BLaER1 (cell line): ENCODE measurements around the gene SPRR1B.
"Not testable (repeated sequence)": the region's sequence is repeated elsewhere in the genome, so short reads cannot be mapped to it uniquely, and the experiment has no call there.

Experiments used
- H3K27ac ChIP-seq: shearing (Covaris generic); formaldehyde crosslinking; 2 replicates; pipeline ENCODE4 v1.8.1; 2022
- H3K27me3 ChIP-seq: shearing (Covaris generic); formaldehyde crosslinking; 2 replicates; pipeline ENCODE4 v1.8.1; 2022
- H3K36me3 ChIP-seq: shearing (Covaris generic); formaldehyde crosslinking; 2 replicates; pipeline ENCODE4 v1.8.1; 2022
- H3K4me1 ChIP-seq: shearing (Covaris generic); formaldehyde crosslinking; 2 replicates; pipeline ENCODE4 v1.8.1; 2022
- H3K4me2 ChIP-seq: shearing (Covaris generic); formaldehyde crosslinking; 2 replicates; pipeline ENCODE4 v1.8.1; 2022
- H3K4me3 ChIP-seq: shearing (Covaris generic); formaldehyde crosslinking; 2 replicates; pipeline ENCODE4 v1.8.1; 2022
- H3K9ac ChIP-seq: shearing (Covaris generic); formaldehyde crosslinking; 2 replicates; pipeline ENCODE4 v1.8.1; 2022
- H3K9me3 ChIP-seq: shearing (Covaris generic); formaldehyde crosslinking; 2 replicates; pipeline ENCODE4 v1.8.1; 2022
- H4K20me1 ChIP-seq: shearing (Covaris generic); formaldehyde crosslinking; 2 replicates; pipeline ENCODE4 v1.8.1; 2022
- Cebpa-rat ChIP-seq: shearing (Covaris generic); IDR thresholded peaks from 2 replicates; pipeline ENCODE4 v1.8.1; 2022

SPRR1B gene

DNA sequence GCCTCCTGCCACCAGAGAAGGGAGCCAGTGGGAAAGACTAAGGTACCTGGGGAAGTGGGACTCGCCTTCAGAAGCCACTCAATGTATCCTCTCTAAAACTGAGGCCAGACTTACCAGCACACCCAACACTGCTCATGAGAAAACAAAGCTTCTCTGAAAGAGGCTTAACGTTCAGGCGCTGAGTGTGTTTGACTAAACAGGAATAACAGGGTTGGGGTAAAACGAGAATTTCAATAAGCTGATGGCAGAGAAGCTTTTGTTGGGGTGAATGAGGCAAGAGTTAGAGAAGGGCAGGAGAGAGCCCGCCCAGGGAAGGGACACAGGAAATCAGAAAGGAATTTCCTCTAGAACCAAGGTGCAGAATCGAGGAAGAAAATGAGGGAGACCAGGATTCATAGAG is 31.2 kb upstream of the SPRR1B start:
- Histone ChIP-seq H3K27ac (no peak overlapping the region), H3K36me3 (no peaks in the 10 kb centered on the region), H3K4me1 (peaks cover 15% of the 10 kb centered on the region), H3K27me3 (no peaks in the 10 kb centered on the region), H3K9ac (no peak overlapping the region), H3K4me3 (no peak overlapping the region), H4K20me1 (no peaks in the 10 kb centered on the region), H3K9me3 (peaks cover 8% of the 10 kb centered on the region), H3K4me2 (no peak overlapping the region)
- no peak for TF ChIP-seq Cebpa-rat

DNA sequence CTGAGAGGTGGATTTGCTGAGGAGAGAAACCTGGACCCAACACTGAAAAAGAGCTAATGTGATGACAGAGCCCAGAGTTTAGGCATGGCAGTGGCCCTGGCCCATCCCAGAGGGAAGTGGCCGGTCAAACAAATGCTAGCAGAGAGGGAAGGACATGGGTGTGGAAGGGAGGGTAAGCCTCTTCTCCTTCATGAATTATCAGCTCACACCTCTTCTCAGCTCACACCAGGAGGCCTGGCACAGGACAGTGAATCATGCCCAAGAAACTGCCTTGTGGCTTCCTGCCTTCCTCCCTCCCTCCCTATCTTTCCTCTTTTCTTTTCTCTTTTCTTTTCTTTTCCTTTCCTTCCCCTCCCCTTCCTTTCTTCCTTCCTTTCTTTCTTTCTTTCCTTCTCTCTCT is 30.7 kb upstream of the SPRR1B start:
- Histone ChIP-seq H3K36me3 (no peaks in the 10 kb centered on the region), H3K27ac (no peak overlapping the region), H3K4me3 (no peak overlapping the region), H3K27me3 (no peaks in the 10 kb centered on the region), H3K4me1 (peaks cover 15% of the 10 kb centered on the region), H4K20me1 (no peaks in the 10 kb centered on the region), H3K4me2 (no peak overlapping the region), H3K9me3 (peaks cover 3% of the 10 kb centered on the region), H3K9ac (no peak overlapping the region)
- TF ChIP-seq Cebpa-rat, result no peak

DNA sequence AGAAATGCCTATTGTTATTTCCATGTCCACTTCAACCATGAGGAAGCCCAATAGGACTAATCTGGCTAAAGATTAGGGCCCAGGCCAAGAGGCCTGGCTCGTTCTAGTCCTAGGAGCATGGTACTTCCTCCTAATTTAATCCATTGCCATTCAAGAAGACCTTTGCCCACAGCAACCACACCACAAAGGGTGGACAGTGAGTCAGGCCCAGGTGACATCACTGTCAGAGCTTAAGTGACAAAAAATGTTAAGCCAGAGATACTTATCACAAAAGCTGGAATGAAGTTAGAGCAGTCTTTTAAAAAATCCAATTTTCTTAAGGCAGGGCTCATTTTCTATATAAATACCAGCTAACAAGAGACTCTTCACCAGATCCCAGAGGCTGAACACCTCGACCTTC is 29.6 kb upstream of the SPRR1B start, which contains the start of gene SPRR3:
Gene SPRR3, plus strand, starts transcription at position 368 of the 400 bp plus-strand sequence. CDS start 1,272 bp downstream, outside the sequence.
- no peak for TF ChIP-seq Cebpa-rat
- Histone ChIP-seq H3K36me3 (no peaks in the 10 kb centered on the region), H3K27me3 (no peaks in the 10 kb centered on the region), H3K4me2 (peak within 1 kb of the TSS; percentile 43), H3K9ac (no peak within 1 kb of the TSS), H3K4me1 (peaks cover 15% of the 10 kb centered on the region), H4K20me1 (no peaks in the 10 kb centered on the region), H3K9me3 (no peaks in the 10 kb centered on the region), H3K4me3 (no peak within 1 kb of the TSS), H3K27ac (no peak within 1 kb of the TSS)

DNA sequence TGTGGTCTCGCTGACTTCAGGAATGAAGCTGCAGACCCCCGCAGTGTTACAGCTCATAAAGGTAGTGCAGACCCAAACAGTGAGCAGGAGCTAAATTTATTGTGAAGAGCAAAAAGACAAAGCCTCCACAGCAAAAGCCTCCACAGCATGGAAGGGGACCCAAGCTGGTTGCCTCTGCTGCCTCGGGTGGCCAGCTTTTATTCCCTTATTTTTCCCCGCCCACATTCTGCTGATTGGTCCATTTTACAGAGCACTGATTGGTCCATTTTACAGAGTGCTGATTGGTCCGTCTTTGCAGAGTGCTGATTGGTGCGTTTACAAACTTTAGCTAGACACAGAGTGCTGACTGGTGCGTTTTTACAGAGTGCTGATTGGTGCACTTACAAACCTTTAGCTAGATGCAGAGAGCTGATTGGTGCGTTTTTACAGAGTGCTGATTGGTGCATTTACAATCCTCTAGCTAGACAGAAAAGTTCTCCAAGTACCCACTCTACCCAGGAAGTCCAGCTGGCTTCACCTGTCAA is 19.7 kb upstream of the SPRR1B start:
- not testable (repeated sequence) for H3K4me1 ChIP-seq, H3K4me2 ChIP-seq, H3K4me3 ChIP-seq, H3K36me3 ChIP-seq, H3K27ac ChIP-seq, H4K20me1 ChIP-seq, H3K9ac ChIP-seq, H3K27me3 ChIP-seq
- peaks cover 11% of the 10 kb centered on the region for H3K9me3 ChIP-seq

DNA sequence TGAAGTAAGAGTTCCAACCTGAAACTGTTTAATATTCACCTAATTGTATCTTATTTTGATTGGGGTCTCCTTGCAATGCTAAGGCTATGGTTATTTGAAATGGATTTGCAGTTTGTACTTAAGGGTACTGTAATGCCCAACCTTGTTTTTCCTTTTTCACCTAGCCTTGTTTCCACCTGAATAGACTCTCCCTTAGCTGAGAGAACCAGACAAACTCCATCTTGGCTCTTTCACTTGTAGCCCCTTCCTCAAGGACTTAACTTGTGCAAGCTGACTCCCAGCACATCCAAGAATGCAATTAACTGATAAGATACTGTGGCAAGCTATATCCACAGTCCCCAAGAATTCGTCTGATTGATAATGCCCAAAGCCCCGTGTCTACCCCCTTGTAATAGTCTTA is 9.2 kb upstream of the SPRR1B start:
- H3K4me1 ChIP-seq, result peaks cover 34% of the 10 kb centered on the region
- H3K4me3 ChIP-seq, H4K20me1 ChIP-seq, H3K9ac ChIP-seq, H3K27me3 ChIP-seq, H3K36me3 ChIP-seq: not testable (repeated sequence)
- H3K9me3 ChIP-seq, result peaks cover 14% of the 10 kb centered on the region
- 0 out of 2 replicates have a peak overlapping the region, but pooled peaks have one; percentile 66 for H3K27ac ChIP-seq
- peak overlapping the region; percentile 75 for H3K4me2 ChIP-seq

DNA sequence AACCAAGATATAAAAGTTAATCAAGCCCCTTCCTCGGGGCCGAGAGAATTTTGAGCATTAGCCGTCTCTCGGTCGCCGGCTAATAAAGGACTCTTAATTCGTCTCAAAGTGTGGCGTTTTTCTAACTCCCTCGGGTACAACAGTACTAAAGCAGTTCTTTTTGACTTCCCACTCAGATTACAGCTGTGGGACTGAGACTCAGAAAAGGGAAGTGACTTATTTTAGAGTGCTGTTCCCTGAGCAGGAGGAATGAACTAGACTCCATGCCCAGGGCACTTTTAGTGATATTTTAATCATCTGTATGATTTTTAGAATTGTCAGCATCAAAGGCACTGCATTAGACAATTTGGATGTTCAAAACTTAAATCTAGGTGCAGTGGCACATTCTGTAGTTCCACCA is 8.7 kb upstream of the SPRR1B start:
- Histone ChIP-seq H3K4me1 (peaks cover 34% of the 10 kb centered on the region), H3K9me3 (peaks cover 14% of the 10 kb centered on the region), H3K27ac (peak overlapping the region; percentile 66), H3K4me2 (peak overlapping the region; percentile 75)
- H3K4me3 ChIP-seq, H3K9ac ChIP-seq, H3K27me3 ChIP-seq, H4K20me1 ChIP-seq, H3K36me3 ChIP-seq: not testable (repeated sequence)

DNA sequence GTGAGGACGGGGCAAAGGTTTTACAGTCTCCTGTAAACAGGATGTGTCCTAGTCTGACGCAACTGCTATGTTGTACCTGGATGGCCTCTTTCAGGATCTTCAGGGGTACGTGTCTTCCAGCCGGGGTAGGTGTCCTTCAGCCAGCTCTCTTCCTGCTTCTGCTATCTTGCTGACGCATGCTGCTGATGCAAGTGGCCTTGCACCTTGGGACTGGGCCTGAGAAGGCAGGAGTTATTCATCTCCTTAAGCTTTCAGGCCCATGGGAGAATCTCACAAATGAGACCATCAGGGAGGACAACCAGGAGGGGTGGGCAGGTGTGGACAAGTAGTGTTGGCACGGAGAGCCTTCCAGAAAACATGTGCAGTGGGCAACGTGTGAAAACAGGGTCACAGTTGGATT is 7.9 kb upstream of the SPRR1B start:
- Histone ChIP-seq H3K9me3 (peaks cover 11% of the 10 kb centered on the region), H3K9ac (no peak overlapping the region), H3K36me3 (no peaks in the 10 kb centered on the region), H4K20me1 (no peaks in the 10 kb centered on the region), H3K4me1 (peaks cover 34% of the 10 kb centered on the region), H3K4me3 (no peak overlapping the region), H3K27me3 (no peaks in the 10 kb centered on the region), H3K4me2 (peak overlapping the region; percentile 75), H3K27ac (peak overlapping the region; percentile 66)
- TF ChIP-seq Cebpa-rat, result no peak

DNA sequence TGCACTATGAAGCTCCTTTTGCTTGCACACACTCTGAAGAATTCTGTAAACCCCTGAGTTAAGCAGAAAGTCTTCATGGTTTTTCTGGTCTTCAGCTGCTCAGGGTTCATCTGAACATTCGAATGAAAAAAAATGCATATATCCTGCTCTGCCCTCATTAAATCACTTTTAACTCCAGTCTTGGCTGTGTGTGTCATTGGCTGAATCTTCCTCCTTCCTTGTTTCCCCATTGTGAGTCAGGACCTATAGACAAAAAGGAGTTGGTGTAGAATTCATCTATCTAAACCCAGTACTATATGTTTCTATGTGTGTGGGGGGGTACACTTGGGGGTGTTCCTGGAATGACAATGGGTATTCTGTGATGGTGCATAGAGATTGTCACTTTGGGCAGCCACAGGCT is 6.6 kb upstream of the SPRR1B start:
- no peak for TF ChIP-seq Cebpa-rat
- Histone ChIP-seq H3K4me2 (no peak overlapping the region), H3K4me3 (no peak overlapping the region)

DNA sequence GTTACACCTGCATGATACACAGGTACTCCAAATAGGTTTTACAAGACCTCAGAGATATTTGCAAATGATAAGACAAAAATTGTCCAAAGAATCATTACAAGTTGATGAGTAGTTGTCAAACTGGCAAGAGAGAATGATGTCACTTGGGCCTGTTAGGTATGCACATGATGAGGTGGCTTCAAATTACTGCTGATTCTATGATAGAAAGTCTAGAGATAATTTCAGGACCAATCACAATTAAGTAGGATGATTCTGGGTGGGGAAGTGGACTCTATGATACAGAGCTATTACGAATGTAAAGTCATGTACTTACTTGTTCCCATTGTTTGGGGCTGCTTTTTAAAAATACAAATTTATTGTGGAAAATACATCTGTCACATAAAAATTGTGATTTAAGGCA is 5.2 kb upstream of the SPRR1B start:
- Histone ChIP-seq H3K9ac (no peak overlapping the region), H3K4me2 (no peak overlapping the region), H3K4me3 (no peak overlapping the region), H3K27me3 (no peaks in the 10 kb centered on the region), H3K4me1 (peaks cover 34% of the 10 kb centered on the region), H3K36me3 (no peaks in the 10 kb centered on the region), H4K20me1 (no peaks in the 10 kb centered on the region), H3K27ac (no peak overlapping the region), H3K9me3 (no peaks in the 10 kb centered on the region)
- no peak for TF ChIP-seq Cebpa-rat

More for the DNA sequence above, 6.6 kb upstream of the SPRR1B start:
- no peaks in the 10 kb centered on the region for H3K27me3 ChIP-seq
- H3K4me1 ChIP-seq, result peaks cover 34% of the 10 kb centered on the region
- no peaks in the 10 kb centered on the region for H4K20me1 ChIP-seq
- H3K27ac ChIP-seq, result no peak overlapping the region
- H3K36me3 ChIP-seq, result no peaks in the 10 kb centered on the region
- H3K9ac ChIP-seq, result no peak overlapping the region
- no peaks in the 10 kb centered on the region for H3K9me3 ChIP-seq

DNA sequence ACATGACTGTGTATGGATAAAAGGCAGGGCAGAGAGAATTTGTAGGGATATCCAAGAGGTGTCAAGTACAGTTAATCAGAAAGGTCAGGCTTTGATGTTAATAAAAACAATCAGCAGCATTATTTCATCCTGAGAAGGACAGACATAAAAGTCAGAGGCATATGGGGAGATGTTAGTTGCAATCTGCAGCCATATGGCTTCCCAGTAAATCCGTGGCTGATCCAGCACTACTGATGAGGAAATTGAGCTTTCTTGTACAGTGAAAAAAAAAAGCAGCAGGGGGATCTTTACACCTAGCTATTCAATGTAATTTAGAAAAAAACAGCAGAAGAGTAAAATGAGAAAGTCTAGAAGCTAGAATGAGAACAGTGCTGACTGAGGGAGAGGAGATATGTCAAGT is 2.2 kb upstream of the SPRR1B start:
- no peak overlapping the region for H3K4me3 ChIP-seq
- peaks cover 28% of the 10 kb centered on the region for H3K4me1 ChIP-seq
- no peak for TF ChIP-seq Cebpa-rat
- H3K27ac ChIP-seq, result no peak overlapping the region
- H3K27me3 ChIP-seq, result no peaks in the 10 kb centered on the region
- H3K4me2 ChIP-seq, result no peak overlapping the region
- H3K9me3 ChIP-seq, result no peaks in the 10 kb centered on the region
- no peaks in the 10 kb centered on the region for H3K36me3 ChIP-seq
- no peaks in the 10 kb centered on the region for H4K20me1 ChIP-seq
- H3K9ac ChIP-seq, result no peak overlapping the region

DNA sequence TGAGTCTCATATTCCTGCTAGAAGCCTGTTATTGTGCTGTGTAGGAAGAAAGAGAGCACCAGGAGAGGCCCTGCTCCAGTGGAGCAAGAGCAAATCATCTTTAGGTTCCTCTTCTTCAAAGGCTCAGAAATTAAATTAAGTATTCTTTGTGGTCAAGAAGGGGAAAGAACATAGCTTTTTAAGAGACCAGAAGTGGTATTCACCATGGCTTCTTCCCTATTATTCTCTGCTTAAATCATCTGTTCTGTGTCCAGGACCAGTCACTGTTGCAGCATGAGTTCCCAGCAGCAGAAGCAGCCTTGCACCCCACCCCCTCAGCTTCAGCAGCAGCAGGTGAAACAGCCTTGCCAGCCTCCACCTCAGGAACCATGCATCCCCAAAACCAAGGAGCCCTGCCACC is 1.1 kb downstream of the SPRR1B start:
- Histone ChIP-seq H3K27me3 (no peaks in the 10 kb centered on the region), H4K20me1 (no peaks in the 10 kb centered on the region), H3K9ac (no peak overlapping the region), H3K36me3 (no peaks in the 10 kb centered on the region), H3K27ac (no peak overlapping the region), H3K4me1 (peaks cover 23% of the 10 kb centered on the region), H3K4me3 (no peak overlapping the region), H3K4me2 (peak overlapping the region; percentile 66), H3K9me3 (no peaks in the 10 kb centered on the region)
- TF ChIP-seq Cebpa-rat, result no peak
